Right kidney (tissue), 1 donor: ENCODE data around the gene PHLPP1.
A peak's percentile ranks its signal among the peaks of the same experiment; 100 is the strongest.

ENCODE experiments used
- DNase-seq: peaks from one replicate; pipeline ENCODE4 v3.0.0-alpha.2; 2016

PHLPP1 gene

GRCh38 chr18:62850619-62851306, 135.4 kb downstream of the PHLPP1 start:
- DNase-seq = no peak

GRCh38 chr18:62852851-62853250, 137.5 kb downstream of the PHLPP1 start:
- DNase-seq = no peak

- no peak for DNase-seq
Measured at GRCh38 chr18:62856294-62856693, 141.0 kb downstream of the PHLPP1 start.

GRCh38 chr18:62857263-62857976, 142.1 kb downstream of the PHLPP1 start:
- DNase-seq = no peak

GRCh38 chr18:62860062-62860461, 144.7 kb downstream of the PHLPP1 start:
- no peak for DNase-seq

GRCh38 chr18:62862466-62862865, 147.1 kb downstream of the PHLPP1 start:
- DNase-seq = no peak

- no peak for DNase-seq
Measured at GRCh38 chr18:62863579-62864001, 148.2 kb downstream of the PHLPP1 start.

- no peak for DNase-seq
Measured at GRCh38 chr18:62865498-62865897, 150.2 kb downstream of the PHLPP1 start.

GRCh38 chr18:62867534-62867933, 152.2 kb downstream of the PHLPP1 start:
- DNase-seq = no peak

- DNase-seq = no peak
Measured at GRCh38 chr18:62868645-62869044, 153.3 kb downstream of the PHLPP1 start.

GRCh38 chr18:62870643-62871042, 155.3 kb downstream of the PHLPP1 start:
- DNase-seq = no peak

- no peak for DNase-seq
Measured at GRCh38 chr18:62875323-62875722, 160.0 kb downstream of the PHLPP1 start.

- no peak for DNase-seq
Measured at GRCh38 chr18:62876111-62876510, 160.8 kb downstream of the PHLPP1 start.

GRCh38 chr18:62876828-62877227, 161.5 kb downstream of the PHLPP1 start:
- no peak for DNase-seq

- peak; percentile 11 for DNase-seq
Measured at GRCh38 chr18:62877411-62878221, 162.3 kb downstream of the PHLPP1 start.

- no peak for DNase-seq
Measured at GRCh38 chr18:62878305-62878704, 163.0 kb downstream of the PHLPP1 start.

GRCh38 chr18:62880034-62880433, 164.7 kb downstream of the PHLPP1 start:
- no peak for DNase-seq

- DNase-seq = no peak
Measured at GRCh38 chr18:62880673-62881364, 165.5 kb downstream of the PHLPP1 start.

- no peak for DNase-seq
Measured at GRCh38 chr18:62881509-62882016, 166.2 kb downstream of the PHLPP1 start.

- DNase-seq = no peak
Measured at GRCh38 chr18:62883937-62884735, 168.8 kb downstream of the PHLPP1 start.

- DNase-seq = no peak
Measured at GRCh38 chr18:62885804-62886203, 170.5 kb downstream of the PHLPP1 start.
